ENCODE measurements around the gene TSPEAR.

Gene TSPEAR

DNA sequence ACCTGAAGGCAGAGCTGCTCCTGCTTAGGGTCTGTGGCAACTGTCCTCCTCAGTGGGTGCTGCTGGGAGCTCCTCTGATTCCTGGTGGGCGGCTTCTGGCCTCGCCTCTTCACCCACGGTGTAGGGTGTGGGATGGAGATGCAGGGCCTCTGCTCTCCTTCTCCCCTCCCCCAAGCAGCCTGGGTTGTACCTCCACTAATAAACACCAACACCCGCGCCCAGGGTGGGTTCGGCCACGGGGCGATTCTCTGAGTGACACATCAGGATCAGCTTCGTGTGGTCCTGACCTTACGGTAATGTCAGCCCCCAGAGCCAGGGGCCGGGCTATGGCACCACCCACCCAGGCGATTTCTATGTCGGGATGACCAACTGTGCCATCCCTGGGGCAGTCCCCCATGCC is 195.0 kb downstream of the TSPEAR start:
- no peaks in the 10 kb centered on the region for H3K36me3 ChIP-seq (ENCODE audit: control insufficient read depth, insufficient read depth, low read length)
- no peak for TF ChIP-seq CTCF (IDR thresholded peaks at IDR 0.05; ENCODE audit: insufficient read depth, low read length, poor library complexity, severe bottlenecking)
- H3K4me3 ChIP-seq (replicated peaks; ENCODE audit: low read depth, low read length), result no peak overlapping the region
- no peaks in the 10 kb centered on the region for H3K27me3 ChIP-seq (replicated peaks; ENCODE audit: control insufficient read depth, insufficient read depth, low read length)
- DNase-seq (ENCODE audit: extremely low read depth, insufficient read length), result no peak

DNA sequence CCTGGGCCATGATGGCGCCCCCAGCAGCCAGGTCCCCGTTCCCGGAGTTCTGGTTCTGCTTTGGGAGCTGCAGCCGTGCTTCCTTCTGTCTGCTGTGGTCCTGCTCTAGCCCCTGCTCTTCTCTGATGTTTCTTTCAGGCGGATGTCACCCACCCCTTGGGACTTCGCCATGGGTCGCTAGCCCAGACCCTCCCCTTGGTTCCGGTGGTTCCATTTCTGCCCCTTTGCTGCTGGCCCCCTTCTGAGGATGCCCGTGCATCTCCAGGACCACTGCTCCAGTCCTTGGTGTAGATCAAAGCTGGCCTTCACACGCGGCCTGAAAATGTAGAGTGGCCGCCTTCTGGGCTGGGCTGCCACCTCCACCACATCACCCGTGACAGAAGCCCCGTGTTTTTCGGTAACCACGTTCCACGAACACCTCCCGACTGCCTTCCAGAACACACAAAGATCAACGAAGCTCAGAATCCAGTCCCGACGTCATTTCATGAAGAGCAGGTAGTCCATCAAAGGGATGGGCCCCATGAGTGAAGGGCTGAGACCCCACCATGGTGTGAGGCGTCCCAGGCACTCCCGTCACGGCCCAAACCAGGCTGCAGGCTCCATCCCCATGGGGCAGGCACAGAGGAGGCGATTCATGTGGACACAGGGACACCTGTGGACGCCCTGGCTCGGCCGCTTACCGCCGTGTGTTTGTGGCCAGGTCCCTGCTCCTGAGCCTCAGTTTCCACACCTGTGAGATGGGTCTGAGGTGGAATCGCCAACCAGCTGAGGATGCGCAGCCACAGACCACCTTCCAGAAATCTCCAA is 195.8 kb downstream of the TSPEAR start:
- Histone ChIP-seq H3K27me3 (replicated peaks; ENCODE audit: control insufficient read depth, insufficient read depth, low read length) (no peaks in the 10 kb centered on the region; the same call in 1 of the 2 replicates), H3K4me3 (replicated peaks; ENCODE audit: low read depth, low read length) (no peak overlapping the region), H3K36me3 (ENCODE audit: control insufficient read depth, insufficient read depth, low read length) (no peaks in the 10 kb centered on the region)
- TF ChIP-seq CTCF (IDR thresholded peaks at IDR 0.05; ENCODE audit: insufficient read depth, low read length, poor library complexity, severe bottlenecking), result no peak
- DNase-seq (ENCODE audit: extremely low read depth, insufficient read length), result no peak

DNA sequence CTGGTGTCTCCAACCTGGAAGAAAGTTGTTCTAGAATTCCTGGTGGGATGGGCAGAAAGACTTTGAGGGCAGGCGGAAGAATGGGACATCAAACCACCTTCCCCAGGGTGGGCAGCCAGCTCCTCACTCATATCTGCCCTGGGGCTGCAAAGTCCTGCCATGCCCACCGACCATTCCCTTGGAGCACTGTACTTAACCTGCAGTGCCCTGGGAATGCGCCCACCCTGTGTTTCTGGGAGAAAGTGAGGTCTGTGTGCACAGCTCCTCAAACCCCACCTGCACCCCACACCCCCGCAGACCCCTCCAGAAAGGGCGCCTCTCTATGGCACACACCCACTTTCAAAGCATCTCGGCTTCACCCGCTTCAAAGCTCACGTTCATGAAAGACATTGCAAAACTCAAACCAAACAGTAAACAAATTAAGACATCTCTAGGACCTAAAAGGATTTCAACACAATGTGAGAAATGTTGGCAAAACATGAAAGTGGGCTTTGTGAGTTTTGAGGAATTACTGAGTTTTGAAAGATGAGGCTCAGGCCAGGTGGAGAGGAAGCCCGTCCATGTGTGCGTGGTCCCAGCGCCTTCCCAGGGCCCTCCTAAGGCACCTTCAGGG is 196.5 kb downstream of the TSPEAR start:
- DNase-seq (ENCODE audit: extremely low read depth, insufficient read length), result no peak
- Histone ChIP-seq H3K27me3 (replicated peaks; ENCODE audit: control insufficient read depth, insufficient read depth, low read length) (no peaks in the 10 kb centered on the region; the same call in 1 of the 2 replicates), H3K4me3 (replicated peaks; ENCODE audit: low read depth, low read length) (no peak overlapping the region), H3K36me3 (ENCODE audit: control insufficient read depth, insufficient read depth, low read length) (no peaks in the 10 kb centered on the region)
- no peak for TF ChIP-seq CTCF (IDR thresholded peaks at IDR 0.05; ENCODE audit: insufficient read depth, low read length, poor library complexity, severe bottlenecking)

DNA sequence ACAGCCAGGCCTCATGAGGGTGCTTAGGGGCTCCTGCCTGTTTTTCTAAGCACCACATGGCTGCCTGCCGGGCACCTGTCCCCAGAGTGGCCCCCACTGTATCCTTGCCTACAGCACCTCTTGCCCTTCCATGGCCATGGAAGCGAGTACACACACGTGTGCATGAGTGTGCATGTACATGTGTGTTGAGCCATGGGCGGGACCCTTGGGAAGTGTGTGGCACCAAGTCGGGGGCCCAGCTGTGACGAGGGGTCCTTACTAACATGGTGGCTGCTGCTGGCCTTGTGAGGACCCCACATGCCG is 197.2 kb downstream of the TSPEAR start:
- no peak for TF ChIP-seq CTCF (IDR thresholded peaks at IDR 0.05; ENCODE audit: insufficient read depth, low read length, poor library complexity, severe bottlenecking)
- Histone ChIP-seq H3K36me3 (ENCODE audit: control insufficient read depth, insufficient read depth, low read length) (no peaks in the 10 kb centered on the region), H3K27me3 (replicated peaks; ENCODE audit: control insufficient read depth, insufficient read depth, low read length) (no peaks in the 10 kb centered on the region; the same call in 1 of the 2 replicates), H3K4me3 (replicated peaks; ENCODE audit: low read depth, low read length) (no peak overlapping the region)
- DNase-seq (ENCODE audit: extremely low read depth, insufficient read length), result no peak

GRCh38 chr21:44513389-44514217 is 197.8 kb downstream of the TSPEAR start:
- no peak for TF ChIP-seq CTCF (IDR thresholded peaks at IDR 0.05; ENCODE audit: insufficient read depth, low read length, poor library complexity, severe bottlenecking)
- no peaks in the 10 kb centered on the region; the same call in 1 of the 2 replicates for H3K27me3 ChIP-seq (replicated peaks; ENCODE audit: control insufficient read depth, insufficient read depth, low read length)

More at GRCh38 chr21:44513389-44514217, 197.8 kb downstream of the TSPEAR start:
- Histone ChIP-seq H3K4me3 (replicated peaks; ENCODE audit: low read depth, low read length) (no peak overlapping the region), H3K36me3 (ENCODE audit: control insufficient read depth, insufficient read depth, low read length) (no peaks in the 10 kb centered on the region)
- DNase-seq (ENCODE audit: extremely low read depth, insufficient read length), result no peak

Data from GM06990 (cell line).